Measurements from ENCODE around the gene KIF22.
"Not testable (repeated sequence)": the region's sequence is repeated elsewhere in the genome, so short reads cannot be mapped to it uniquely, and the experiment has no call there.

Gene KIF22

DNA sequence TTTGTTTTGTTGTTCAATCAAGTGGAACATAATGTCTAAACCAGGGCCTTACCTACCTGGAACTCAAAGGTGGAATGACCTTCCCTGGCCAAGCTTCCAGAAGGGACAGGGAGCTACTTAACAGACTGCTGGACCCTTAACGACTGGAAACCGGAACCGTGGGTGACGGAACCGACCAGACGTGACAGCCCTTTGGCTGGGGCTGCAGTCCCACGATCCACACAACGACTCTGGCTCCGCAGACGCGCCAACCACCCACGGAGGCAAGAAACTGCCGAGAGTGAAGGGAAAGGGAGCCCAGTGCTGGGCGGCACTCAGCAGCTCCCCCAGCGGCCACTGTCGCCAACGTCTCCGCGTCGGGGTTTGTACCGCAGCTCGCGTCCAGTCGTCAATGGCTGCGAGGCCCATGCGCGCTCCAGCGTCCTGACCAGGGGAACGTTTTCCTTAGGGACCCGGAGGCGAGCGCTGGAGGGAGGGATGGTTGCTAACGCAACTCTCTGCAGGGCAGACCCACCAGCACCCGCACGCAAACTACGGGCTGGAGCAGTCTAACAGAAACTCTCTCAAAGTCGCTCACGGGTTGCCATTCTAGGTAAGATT lies 5.5 kb upstream of the KIF22 start:
- Histone ChIP-seq H3K27me3 (replicated peaks) (no peaks in the 10 kb centered on the region), H3K27ac (no peak overlapping the region), H3K36me3 (replicated peaks) (no peaks in the 10 kb centered on the region), H3K4me3 (ENCODE audit: low read depth, low read length) (peak overlapping the region; percentile 43)
- TF ChIP-seq CTCF (IDR thresholded peaks at IDR 0.05; ENCODE audit: low read depth, low read length, missing control alignments) = peak; percentile 94
- DNase-seq = peak; percentile 45
- in situ Hi-C loops (cut with HindIII; ENCODE audit: low pct_ligation_motif_present, low sequenced_read_pairs) = no loop called here

DNA sequence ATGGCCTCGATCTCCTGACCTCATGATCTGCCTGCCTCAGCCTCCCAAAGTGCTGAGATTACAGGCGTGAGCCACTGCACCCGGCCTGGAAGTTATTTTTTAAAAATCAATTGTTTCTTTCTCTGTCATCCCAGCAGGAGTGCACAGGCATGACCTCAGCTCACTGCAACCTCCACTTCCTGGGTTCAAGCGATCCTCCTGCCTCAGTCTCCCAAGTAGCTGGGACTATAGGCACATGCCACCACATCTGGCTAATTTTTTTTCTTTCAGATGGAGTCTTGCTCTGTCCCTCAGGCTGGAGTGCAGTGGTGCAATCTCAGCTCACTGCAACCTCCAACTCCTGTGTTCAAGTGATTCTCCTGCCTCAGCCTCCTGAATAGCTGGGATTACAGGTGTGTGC lies 3.4 kb upstream of the KIF22 start:
- H3K36me3 ChIP-seq (replicated peaks); H3K4me3 ChIP-seq (ENCODE audit: low read depth, low read length); H3K27ac ChIP-seq; in situ Hi-C loops (cut with HindIII; ENCODE audit: low pct_ligation_motif_present, low sequenced_read_pairs); H3K27me3 ChIP-seq (replicated peaks); DNase-seq: not testable (repeated sequence)

DNA sequence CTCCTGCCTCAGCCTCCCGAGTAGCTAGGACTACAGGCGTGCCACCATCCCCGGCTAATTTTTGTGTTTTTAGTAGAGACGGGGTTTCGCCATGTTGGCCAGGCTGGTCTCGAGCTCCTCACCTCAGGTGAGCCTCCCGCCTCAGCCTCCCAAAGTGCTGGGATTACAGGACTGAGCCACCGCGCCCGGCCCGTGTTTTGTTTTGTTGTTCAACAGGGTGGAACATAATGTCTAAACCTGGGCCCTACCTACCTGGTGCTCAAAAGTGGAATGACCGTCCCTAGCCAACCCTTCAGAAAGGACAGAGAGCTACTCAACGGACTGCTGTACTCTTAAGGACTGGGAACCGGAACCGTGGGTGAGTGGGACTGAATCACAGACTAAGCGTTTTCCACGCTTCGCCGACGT lies 772 bp upstream of the KIF22 start:
- Histone ChIP-seq H3K27ac (peak overlapping the region; percentile 58), H3K27me3 (replicated peaks) (no peaks in the 10 kb centered on the region), H3K4me3 (ENCODE audit: low read depth, low read length) (peak overlapping the region; percentile 91), H3K36me3 (replicated peaks) (no peaks in the 10 kb centered on the region)
- TF ChIP-seq CTCF (IDR thresholded peaks at IDR 0.05; ENCODE audit: low read depth, low read length, missing control alignments) = no peak
- no peak for DNase-seq
- in situ Hi-C loops (cut with HindIII; ENCODE audit: low pct_ligation_motif_present, low sequenced_read_pairs) = no loop called here

GRCh38 chr16:29790949-29791844 lies 646 bp downstream of the KIF22 start:
- Histone ChIP-seq H3K27me3 (replicated peaks) (no peaks in the 10 kb centered on the region), H3K4me3 (ENCODE audit: low read depth, low read length) (peak overlapping the region; percentile 91), H3K36me3 (replicated peaks) (no peaks in the 10 kb centered on the region), H3K27ac (no peak overlapping the region)
- no peak for DNase-seq
- no peak for TF ChIP-seq CTCF (IDR thresholded peaks at IDR 0.05; ENCODE audit: low read depth, low read length, missing control alignments)
- in situ Hi-C loops (cut with HindIII; ENCODE audit: low pct_ligation_motif_present, low sequenced_read_pairs) = no loop called here

GRCh38 chr16:29791845-29792807 lies 1.6 kb downstream of the KIF22 start:
- Histone ChIP-seq H3K27ac (no peak overlapping the region), H3K27me3 (replicated peaks) (no peaks in the 10 kb centered on the region), H3K4me3 (ENCODE audit: low read depth, low read length) (peak overlapping the region; percentile 91), H3K36me3 (replicated peaks) (no peaks in the 10 kb centered on the region)
- no peak for DNase-seq
- in situ Hi-C loops (cut with HindIII; ENCODE audit: low pct_ligation_motif_present, low sequenced_read_pairs) = no loop called here
- TF ChIP-seq CTCF (IDR thresholded peaks at IDR 0.05; ENCODE audit: low read depth, low read length, missing control alignments) = no peak

DNA sequence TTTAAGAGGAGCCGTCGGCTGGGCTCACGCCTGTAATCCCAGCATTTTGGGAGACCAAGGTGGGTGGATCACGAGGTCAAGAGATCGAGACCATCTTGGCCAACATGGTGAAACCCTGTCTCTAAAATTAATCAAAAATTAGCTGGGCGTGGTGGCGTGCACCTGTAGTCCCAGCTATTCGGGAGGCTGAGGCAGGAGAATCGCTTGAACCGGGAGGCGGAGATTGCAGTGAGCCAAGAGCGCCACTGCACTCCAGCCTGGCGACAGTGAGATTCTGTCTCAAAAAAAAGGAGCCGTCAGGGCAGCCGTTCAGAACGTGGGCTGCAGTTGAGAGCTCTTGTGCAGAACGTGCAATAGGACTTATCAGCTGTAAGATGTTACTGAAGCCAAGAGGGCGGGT lies 2.6 kb downstream of the KIF22 start:
- H3K27me3 ChIP-seq (replicated peaks); in situ Hi-C loops (cut with HindIII; ENCODE audit: low pct_ligation_motif_present, low sequenced_read_pairs); H3K36me3 ChIP-seq (replicated peaks); H3K4me3 ChIP-seq (ENCODE audit: low read depth, low read length); DNase-seq; H3K27ac ChIP-seq: not testable (repeated sequence)

All from brain microvascular endothelial cell (primary cell).